Spleen (tissue), 11 donors: ENCODE measurements around the gene TTC28. TPM values are rescaled to one million over a fixed set of nuclear protein-coding genes. Genes with fewer than 3 reads are reported as not detected.

Source experiments
- DNase-seq: peaks from one replicate; pipeline ENCODE4 v3.0.0-alpha.2; 2020
- H3K27ac ChIP-seq, 8 donors: fragments of 200-600 bp; sonication (generic) in 7 of 8; 1 replicate in 4 of 8; 2 replicates in 4 of 8; pipeline versions ENCODE4 v1.5.0 to v1.8.0; 2016 to 2021; ENCODE audit warnings: inconsistent platforms in 4 of 8, mild to moderate bottlenecking in 4 of 8, moderate library complexity in 1 of 8
- H3K27me3 ChIP-seq, 7 donors: fragments of 200-600 bp; sonication (generic) in 6 of 7; replicated peaks in 1 of 7; 1 replicate in 4 of 7; 2 replicates in 3 of 7; pipeline versions ENCODE4 v1.5.0 to v1.8.0; 2016 to 2021; ENCODE audit warnings: inconsistent platforms in 3 of 7, mild to moderate bottlenecking in 1 of 7
- H3K36me3 ChIP-seq, 6 donors: fragments of 200-600 bp; sonication (generic) in 5 of 6; 1 replicate in 4 of 6; 2 replicates in 2 of 6; pipeline versions ENCODE4 v1.5.0 to v1.8.0; 2016 to 2021; ENCODE audit warnings: inconsistent platforms in 2 of 6
- H3K4me1 ChIP-seq, 6 donors: fragments of 200-600 bp; sonication (generic) in 5 of 6; 1 replicate in 3 of 6; 2 replicates in 3 of 6; pipeline versions ENCODE4 v1.5.0 to v1.8.0; 2016 to 2021; ENCODE audit warnings: inconsistent platforms in 3 of 6
- H3K4me3 ChIP-seq, 8 donors: fragments of 200-600 bp; sonication (generic) in 7 of 8; 1 replicate in 4 of 8; 2 replicates in 4 of 8; pipeline versions ENCODE4 v1.5.0 to v1.8.0; 2016 to 2021; ENCODE audit warnings: inconsistent platforms in 4 of 8, mild to moderate bottlenecking in 4 of 8, moderate library complexity in 2 of 8
- H3K9me3 ChIP-seq, 8 donors: fragments of 200-600 bp; sonication (generic) in 7 of 8; 1 replicate in 4 of 8; 2 replicates in 4 of 8; pipeline versions ENCODE4 v1.5.0 to v1.8.0; 2016 to 2021; ENCODE audit warnings: inconsistent platforms in 4 of 8
- POLR2A ChIP-seq, 3 donors: fragments of 450-650 bp; IDR thresholded peaks; one replicate each; pipeline ENCODE4 v1.5.1; 2017; ENCODE audit warnings: antibody characterized with exemption in 3 of 3, mild to moderate bottlenecking in 1 of 3
- POLR2AphosphoS5 ChIP-seq, 3 donors: sonication (generic); formaldehyde crosslinking; IDR thresholded peaks; one replicate each; pipeline ENCODE4 v1.5.1; 2017; ENCODE audit warnings: antibody characterized with exemption in 3 of 3
- WGBS, 5 donors: extraction: QIAGEN DNeasy Blood & Tissue Kit in 3 of 5; methylation state at CpG; one replicate each; pipeline versions ENCODE4 v1.1.5 to v1.1.7; 2013 to 2018; 5-methylcytosine and 5-hydroxymethylcytosine counted together
- intact Hi-C: fragments of 100-400 bp; cut with DNase I; formaldehyde crosslinking; loops from one replicate; pipeline ENCODE4 v1.15.0; 2023; ENCODE audit warnings: low total_unique reads
- polyA plus RNA-seq, 3 donors: library from polyadenylated mRNA; stranded (reverse); fragments of 200-250 nt; gene quantifications; one replicate each; pipeline ENCODE4 v1.2.1, GENCODE V29; 2013
- total RNA-seq, 7 donors: library from RNA; depleted of rRNA in 3 of 7; stranded (reverse); fragments of >200 nt in 3 of 7; fragmentation: NEBNext Ultra II Directional in 4 of 7; extraction: Animal tissue kit (Norgen Biotek cat#: 25700) in 4 of 7; gene quantifications; one replicate each; pipeline versions ENCODE4 v1.1.0 to v1.2.1, GENCODE V29; 2016 to 2021
- TF ChIP-seq, protein P1 (sequence below), 11 experiments: fragments of 200-600 bp in 7 of 11; fragments of 450-650 bp in 4 of 11; sonication (generic) in 4 of 11; IDR thresholded peaks in 8 of 11; conservative IDR thresholded peaks in 3 of 11; 1 replicate in 7 of 11; 2 replicates in 4 of 11; pipeline versions ENCODE4 v1.4.0 to v1.8.0; 2016 to 2021; ENCODE audit warnings: antibody characterized with exemption in 11 of 11, inconsistent platforms in 4 of 11, mild to moderate bottlenecking in 1 of 11
- donor health status: healthy with polysubstance abuse.
- donor health status: DM: no; HTN: no; CAD: no; lungs with moderate emphysema.
- donor health status: DM: no; HTN: no; CAD: no.
- donor health status: Bipolar disorder and iron deficiency.
- donor health status: healthy.
- donor health status: DM: no; HTN: no; CAD: no.
- donor health status: DM: yes; HTN: yes; CAD: no.

Gene TTC28
- total and polyA plus RNA-seq, 10 donors, result 0.62 to 69.0 (median 33.5) TPM

DNA sequence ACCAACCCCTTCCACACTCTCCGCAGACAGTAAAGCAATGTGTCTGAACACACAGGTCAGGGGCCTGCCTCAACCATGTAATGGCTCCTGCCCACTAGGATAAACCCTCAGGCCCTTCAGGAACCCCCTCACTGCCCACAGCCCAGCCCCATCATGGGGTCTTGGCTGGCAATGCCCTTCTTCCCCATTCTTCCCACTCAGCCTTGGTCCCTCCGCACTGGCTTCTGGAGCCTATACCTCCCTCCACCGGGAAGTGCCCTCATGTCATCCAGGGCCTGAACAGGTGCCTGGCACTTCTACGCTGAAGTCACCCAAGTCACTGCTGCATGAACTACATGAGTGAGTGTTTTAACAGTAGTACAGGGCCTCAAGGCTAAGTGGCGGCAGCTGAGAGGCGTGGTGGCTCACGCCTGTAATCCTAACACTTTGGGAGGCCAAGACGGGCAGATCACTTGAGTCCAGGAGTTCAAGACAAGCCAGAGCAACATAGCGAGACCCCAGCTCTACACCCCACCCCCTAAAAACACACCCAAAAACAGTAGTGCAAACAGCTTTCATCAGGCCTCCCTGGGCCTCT lies 685.8 kb downstream of the TTC28 start:
- peaks cover 0 to 15% (median 6%) of the 10 kb centered on the region in 6 donors for H3K4me1 ChIP-seq
- H3K4me3 ChIP-seq, result no peak overlapping the region
- no peaks in the 10 kb centered on the region for H3K27me3 ChIP-seq
- no peaks in the 10 kb centered on the region for H3K9me3 ChIP-seq
- WGBS, 5 donors, result 93 to 96% (median 95%) methylated on average over 9 of the region's 9 CpGs
- intact Hi-C loops, result no loop called here
- H3K27ac ChIP-seq, result no peak overlapping the region
- peak; percentile 58 for DNase-seq
- TF ChIP-seq POLR2AphosphoS5 (IDR thresholded peaks at IDR 0.05), result no peak
- no peak for TF ChIP-seq POLR2A (IDR thresholded peaks at IDR 0.05)
- TF ChIP-seq, protein P1, sequence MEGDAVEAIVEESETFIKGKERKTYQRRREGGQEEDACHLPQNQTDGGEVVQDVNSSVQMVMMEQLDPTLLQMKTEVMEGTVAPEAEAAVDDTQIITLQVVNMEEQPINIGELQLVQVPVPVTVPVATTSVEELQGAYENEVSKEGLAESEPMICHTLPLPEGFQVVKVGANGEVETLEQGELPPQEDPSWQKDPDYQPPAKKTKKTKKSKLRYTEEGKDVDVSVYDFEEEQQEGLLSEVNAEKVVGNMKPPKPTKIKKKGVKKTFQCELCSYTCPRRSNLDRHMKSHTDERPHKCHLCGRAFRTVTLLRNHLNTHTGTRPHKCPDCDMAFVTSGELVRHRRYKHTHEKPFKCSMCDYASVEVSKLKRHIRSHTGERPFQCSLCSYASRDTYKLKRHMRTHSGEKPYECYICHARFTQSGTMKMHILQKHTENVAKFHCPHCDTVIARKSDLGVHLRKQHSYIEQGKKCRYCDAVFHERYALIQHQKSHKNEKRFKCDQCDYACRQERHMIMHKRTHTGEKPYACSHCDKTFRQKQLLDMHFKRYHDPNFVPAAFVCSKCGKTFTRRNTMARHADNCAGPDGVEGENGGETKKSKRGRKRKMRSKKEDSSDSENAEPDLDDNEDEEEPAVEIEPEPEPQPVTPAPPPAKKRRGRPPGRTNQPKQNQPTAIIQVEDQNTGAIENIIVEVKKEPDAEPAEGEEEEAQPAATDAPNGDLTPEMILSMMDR (IDR thresholded peaks at IDR 0.05 in 8 of 11, conservative IDR thresholded peaks at IDR 0.05 in 3 of 11), result no peak
- peaks cover 0 to 44% (median 5%) of the 10 kb centered on the region in 6 donors for H3K36me3 ChIP-seq

DNA sequence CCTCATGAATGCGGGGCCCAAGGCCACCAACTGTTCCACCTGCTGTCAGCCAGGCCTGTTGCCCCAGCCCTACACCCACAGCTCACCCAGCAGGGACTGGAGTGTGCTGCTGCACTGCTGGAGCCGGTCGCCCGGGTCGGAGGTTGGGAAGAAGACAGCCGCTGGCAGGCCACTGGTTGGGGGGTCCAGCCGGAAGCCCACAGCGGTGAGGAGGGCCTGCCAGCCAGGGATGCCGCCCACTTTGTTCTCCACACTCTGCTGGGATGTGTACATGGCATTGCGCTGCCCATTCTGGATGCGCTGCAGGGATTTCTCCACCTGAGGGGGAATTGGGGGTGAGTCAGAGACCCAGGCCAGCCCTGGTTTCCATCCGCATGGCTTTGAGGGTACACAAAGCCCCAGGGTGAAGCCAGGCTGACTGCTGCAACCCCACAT lies 686.4 kb downstream of the TTC28 start:
- no peak overlapping the region for H3K4me3 ChIP-seq
- WGBS, 5 donors, result 94 to 98% (median 96%) methylated on average over 10 to 12 of the region's 12 CpGs
- TF ChIP-seq, protein P1 (IDR thresholded peaks at IDR 0.05 in 8 of 11, conservative IDR thresholded peaks at IDR 0.05 in 3 of 11), result no peak
- no peak for TF ChIP-seq POLR2AphosphoS5 (IDR thresholded peaks at IDR 0.05)
- no peak for TF ChIP-seq POLR2A (IDR thresholded peaks at IDR 0.05)
- peaks cover 0 to 15% (median 6%) of the 10 kb centered on the region in 6 donors for H3K4me1 ChIP-seq
- no peaks in the 10 kb centered on the region for H3K9me3 ChIP-seq
- H3K36me3 ChIP-seq, result peaks cover 0 to 38% (median 5%) of the 10 kb centered on the region in 6 donors
- intact Hi-C loops, result no loop called here
- no peaks in the 10 kb centered on the region for H3K27me3 ChIP-seq
- DNase-seq, result no peak
- no peak overlapping the region for H3K27ac ChIP-seq

DNA sequence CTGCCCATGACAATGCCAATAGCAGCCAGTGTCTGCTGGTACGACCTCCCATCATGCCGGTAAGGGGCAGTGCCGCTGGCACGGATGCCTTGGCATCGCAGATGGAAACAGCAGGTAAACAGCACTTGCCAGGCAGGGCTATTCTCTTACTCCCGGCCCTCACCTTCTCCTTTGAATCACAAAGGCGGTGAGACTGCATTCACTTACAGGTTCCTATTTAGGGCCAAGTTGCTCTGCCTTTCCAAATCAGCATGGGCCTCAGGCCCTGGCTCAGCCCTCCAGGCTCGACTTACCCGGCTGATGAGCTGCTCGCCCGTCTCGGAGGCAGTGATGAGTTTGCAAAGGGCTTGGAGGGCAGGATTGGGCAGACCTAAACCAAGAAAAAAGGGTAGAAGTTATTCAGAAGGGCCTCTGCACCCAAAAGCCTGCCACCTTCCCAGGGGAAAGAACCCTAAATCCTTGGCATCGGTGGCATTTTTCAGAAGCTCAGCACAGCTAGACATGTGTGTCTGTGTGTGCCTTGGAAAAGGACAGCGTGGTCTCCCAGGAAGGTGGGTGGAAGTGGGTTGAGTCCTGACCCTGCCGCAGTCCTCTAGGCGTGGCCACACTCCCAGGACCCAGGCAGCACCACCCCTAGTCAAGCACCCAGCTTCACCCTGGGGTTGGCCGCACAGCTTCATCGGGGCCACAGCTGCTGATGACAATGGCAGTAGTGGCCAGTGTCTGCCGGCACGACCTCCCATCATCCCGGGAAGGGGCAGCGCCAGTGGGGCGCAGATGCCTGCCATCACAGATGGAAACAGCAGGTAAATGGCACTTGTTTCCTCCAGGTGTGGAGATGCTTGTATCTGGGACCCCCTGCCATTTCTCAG lies 687.1 kb downstream of the TTC28 start:
- H3K36me3 ChIP-seq, result peaks cover 0 to 31% (median 3%) of the 10 kb centered on the region in 6 donors
- TF ChIP-seq POLR2A (IDR thresholded peaks at IDR 0.05), result no peak
- TF ChIP-seq POLR2AphosphoS5 (IDR thresholded peaks at IDR 0.05), result no peak
- TF ChIP-seq, protein P1 (IDR thresholded peaks at IDR 0.05 in 8 of 11, conservative IDR thresholded peaks at IDR 0.05 in 3 of 11), result no peak
- DNase-seq, result no peak

More for the DNA sequence above, 687.1 kb downstream of the TTC28 start:
- no peak overlapping the region for H3K27ac ChIP-seq
- H3K4me3 ChIP-seq, result no peak overlapping the region
- no peaks in the 10 kb centered on the region for H3K27me3 ChIP-seq
- H3K9me3 ChIP-seq, result no peaks in the 10 kb centered on the region
- 93 to 95% (median 94%) methylated on average over 22 to 23 of the region's 23 CpGs for WGBS, 5 donors
- intact Hi-C loops, result no loop called here
- peaks cover 0 to 18% (median 6%) of the 10 kb centered on the region in 6 donors for H3K4me1 ChIP-seq
